Stimulated activated CD4-positive, alpha-beta T cell treated with anti-CD3 and anti-CD28 coated beads, Interleukin-2, amount 100 ng/mL, for 4 hours (primary cell): ENCODE data around the gene FHIT.
"Not testable (repeated sequence)": the region's sequence is repeated elsewhere in the genome, so short reads cannot be mapped to it uniquely, and the experiment has no call there.

Source experiments
- DNase-seq: peaks from one replicate; pipeline ENCODE4 v3.0.0-alpha.2; 2020; ENCODE audit warnings: low read depth

FHIT gene

GRCh38 chr3:61057464-61057863 is 193.8 kb downstream of the FHIT start:
- no peak for DNase-seq

DNA sequence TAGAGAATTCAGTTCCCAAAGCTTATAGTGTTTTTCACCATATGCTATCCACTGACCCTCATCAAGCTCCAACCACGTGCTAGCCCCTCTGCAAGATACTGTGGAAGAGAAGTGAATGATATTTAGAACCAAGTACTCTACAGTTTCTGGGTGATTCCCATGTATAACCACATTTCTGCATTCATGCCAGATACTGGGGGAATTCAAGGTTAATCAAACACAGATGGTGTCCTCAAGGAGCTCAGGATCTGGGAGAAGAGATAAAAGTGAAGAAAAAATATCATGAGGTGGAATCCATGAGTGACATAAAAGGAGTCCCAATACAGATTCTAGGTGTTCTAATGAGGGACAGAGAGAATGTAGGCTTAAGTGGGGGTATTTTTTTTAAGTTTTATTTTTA is 195.8 kb downstream of the FHIT start:
- no peak for DNase-seq

GRCh38 chr3:61053781-61054496 is 197.3 kb downstream of the FHIT start:
- no peak for DNase-seq

DNA sequence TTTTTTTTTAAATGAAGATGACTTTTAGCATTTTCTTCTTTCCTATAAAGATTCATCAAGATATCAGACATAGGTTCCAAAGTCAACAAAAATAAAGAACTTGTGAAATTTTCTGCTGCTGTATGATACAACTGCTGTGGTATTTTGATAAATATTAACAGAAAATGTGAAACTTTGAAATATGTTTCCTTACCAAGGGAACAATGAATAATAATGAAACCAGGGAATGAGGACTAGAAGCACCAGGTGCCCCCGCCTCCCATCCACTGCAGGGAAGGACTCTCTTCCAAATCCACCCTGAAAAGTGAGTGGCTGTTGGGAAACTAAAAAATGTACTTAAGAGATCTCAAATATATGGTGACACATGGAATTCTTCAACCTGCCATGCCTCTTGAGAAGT is 198.4 kb downstream of the FHIT start:
- DNase-seq: no peak

DNA sequence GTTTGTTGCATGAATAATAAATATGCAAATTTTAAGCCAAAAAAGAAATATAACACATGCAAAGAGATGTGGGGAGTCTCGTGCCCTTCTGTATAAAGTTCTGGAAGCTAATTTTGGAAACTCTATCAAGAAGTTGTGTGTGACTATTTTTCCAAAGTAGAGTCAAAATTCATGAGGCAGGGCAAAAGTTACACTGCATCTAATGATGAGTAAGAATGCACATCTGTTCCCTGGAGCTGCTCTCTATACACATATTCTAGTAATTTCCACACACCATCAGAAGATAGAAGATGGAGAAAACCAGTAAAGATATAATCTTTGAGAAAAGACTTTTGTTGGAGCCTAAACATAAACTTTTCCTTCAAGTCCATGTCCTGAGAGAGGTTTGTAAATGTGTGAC is 199.6 kb downstream of the FHIT start:
- DNase-seq: no peak

GRCh38 chr3:61045169-61045568 is 206.1 kb downstream of the FHIT start:
- DNase-seq: not testable (repeated sequence)

DNA sequence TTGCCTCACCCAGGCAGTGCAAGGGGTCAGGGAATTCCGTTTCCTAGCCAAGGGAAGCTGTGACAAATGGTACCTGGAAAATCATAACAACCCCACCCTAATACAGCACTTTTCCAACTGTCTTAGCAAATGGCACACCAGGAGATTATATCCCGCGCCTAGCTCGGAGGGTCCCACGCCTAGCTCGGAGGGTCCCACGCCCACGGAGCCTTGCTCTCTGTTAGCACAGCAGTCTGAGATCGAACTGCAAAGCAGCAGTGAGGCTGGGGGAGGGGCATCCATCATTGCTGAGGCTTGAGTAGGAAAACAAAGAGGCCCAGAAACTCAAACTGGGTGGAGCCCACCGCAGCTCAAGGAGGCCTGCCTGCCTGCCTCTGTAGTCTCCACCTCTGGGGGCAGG is 208.1 kb downstream of the FHIT start:
- DNase-seq: no peak

GRCh38 chr3:61040618-61041017 is 210.6 kb downstream of the FHIT start:
- no peak for DNase-seq

GRCh38 chr3:61035573-61035972 is 215.7 kb downstream of the FHIT start:
- no peak for DNase-seq

DNA sequence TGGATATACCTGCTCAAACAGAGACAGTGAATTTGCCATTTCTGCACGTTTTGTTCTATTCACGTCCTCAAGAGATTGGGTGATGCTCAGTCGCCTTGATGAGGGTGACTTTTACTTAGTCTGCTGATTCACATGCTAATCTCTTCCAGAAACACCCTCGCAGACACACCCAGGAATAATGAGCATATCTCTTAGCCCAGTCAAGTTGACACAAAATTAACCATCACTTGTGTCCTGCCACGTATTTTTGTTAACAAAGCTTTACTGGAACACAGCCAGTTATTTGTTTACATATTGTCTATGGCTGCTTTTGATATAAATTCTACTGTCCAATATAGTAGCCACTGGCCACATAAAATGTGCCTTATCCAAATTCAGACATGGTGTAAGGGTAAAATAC is 218.3 kb downstream of the FHIT start:
- no peak for DNase-seq

GRCh38 chr3:61031503-61031902 is 219.7 kb downstream of the FHIT start:
- DNase-seq: no peak

DNA sequence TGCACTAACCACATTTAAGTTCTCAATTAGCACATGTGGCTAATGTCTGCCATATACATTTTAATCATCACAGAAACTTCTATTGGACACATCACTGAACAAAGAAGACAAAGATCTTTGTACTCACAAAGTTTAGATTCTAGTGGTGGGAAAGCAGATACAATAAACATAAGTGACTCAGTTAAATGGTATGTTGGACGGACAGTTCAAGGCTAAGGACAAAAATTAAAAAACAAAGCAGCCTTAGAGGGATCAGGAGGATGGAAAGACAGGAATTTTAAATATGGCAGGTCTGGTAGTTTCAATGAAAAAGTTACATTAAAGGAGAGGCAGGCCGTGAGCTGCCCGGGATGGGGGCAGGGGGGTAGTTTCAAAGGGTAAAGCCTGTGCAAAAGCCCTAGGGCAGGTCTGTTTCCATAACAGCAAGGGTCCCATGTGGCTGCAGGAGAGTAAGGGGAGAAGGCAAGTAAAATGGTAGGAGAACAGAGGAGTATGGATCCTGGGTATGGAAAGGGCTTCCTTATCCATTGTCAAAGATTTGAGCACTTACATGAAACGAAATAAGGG is 220.7 kb downstream of the FHIT start:
- no peak for DNase-seq

DNA sequence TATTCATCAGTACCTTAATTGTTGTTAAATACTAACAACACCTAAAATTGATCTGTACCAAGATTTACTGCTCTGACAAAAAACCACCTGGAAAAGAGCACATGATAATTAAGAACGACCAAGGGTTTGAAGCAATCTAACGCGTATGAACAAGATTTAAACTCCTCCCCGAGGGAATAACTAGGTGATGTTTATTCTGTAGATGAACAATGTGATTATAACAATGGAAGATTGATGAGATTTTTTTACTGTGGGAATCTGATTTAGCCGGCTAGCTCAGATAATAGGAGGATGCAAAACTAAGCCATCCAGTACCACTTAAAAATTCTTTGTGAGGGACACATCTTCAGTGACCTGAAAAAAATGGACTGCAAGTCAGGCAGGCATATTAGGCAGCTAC is 222.1 kb downstream of the FHIT start:
- no peak for DNase-seq

GRCh38 chr3:61018807-61019206 is 232.4 kb downstream of the FHIT start:
- DNase-seq: no peak

GRCh38 chr3:61017028-61017427 is 234.2 kb downstream of the FHIT start:
- not testable (repeated sequence) for DNase-seq

DNA sequence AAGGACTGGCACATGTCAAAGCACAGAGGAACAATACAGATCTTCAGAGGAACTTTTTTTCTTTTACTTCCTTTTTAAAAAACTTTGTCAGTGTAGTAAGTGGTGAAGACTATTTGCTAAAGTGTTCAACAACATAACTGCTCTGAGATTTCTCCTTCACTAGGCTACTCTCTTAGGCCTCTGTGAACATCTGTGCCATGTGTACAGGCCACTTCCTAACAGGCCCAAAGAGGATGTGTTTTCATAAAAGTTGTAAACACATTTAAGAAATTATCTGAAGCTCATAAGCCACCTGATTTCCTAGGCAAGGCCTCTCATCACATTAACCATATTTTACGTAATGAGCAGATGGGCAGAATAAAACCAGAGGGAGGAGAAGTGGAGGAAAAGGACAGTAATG is 235.4 kb downstream of the FHIT start:
- DNase-seq: no peak

- DNase-seq: no peak
Measured at GRCh38 chr3:61015408-61015807, 235.8 kb downstream of the FHIT start.

- no peak for DNase-seq
Measured at GRCh38 chr3:61008998-61009380, 242.3 kb downstream of the FHIT start.

- DNase-seq: no peak
Measured at GRCh38 chr3:61008153-61008997, 242.9 kb downstream of the FHIT start.

GRCh38 chr3:61005591-61005990 is 245.7 kb downstream of the FHIT start:
- no peak for DNase-seq

DNA sequence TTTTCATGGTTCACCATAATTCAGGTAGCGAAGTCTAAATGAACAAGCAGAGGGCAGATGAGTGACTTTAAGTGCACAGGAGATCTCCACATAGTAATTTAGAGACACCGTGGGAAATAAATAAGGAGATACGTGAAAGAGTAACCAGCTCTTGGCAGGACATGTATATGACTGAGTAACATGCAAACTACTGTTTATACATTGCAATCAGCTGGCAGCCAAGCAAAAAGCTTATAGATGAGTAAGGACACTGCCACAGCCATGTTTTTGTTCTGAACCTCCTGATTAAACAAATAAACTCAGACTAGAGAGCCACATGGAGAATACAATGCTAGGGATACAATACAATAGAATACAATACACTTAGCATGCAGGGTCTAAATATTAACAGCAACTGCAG is 252.4 kb downstream of the FHIT start:
- DNase-seq: no peak

DNA sequence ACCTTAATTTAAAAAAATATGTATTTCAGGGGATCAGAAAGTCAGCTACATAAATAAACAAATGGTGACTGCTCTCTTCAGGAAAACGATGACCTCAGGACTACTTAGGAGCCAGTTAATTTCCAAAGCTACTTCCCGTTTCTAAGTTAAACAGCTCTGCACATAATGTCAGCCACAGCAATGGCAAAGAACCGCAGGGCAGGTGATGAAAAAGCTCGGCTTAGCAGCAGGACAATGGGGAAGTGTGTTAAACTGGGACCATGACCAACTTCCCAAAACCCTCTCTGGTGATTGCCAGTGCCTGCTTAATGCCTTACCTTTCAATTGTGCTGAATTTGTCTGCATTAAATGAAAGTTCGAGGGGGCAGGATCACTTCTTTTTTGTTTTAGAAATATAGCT is 258.9 kb downstream of the FHIT start:
- DNase-seq: no peak

GRCh38 chr3:60990442-60990730 is 260.9 kb downstream of the FHIT start:
- DNase-seq: no peak
